Measurements from ENCODE around the gene RUBCNL. TPM values are rescaled to one million over a fixed set of nuclear protein-coding genes. Genes with fewer than 3 reads are reported as not detected.

RUBCNL gene
- total and polyA plus RNA-seq, 2 of the 4 experiments (the other 2 are of a cell fraction) = 0.03 TPM; not detected in 1

- in situ Hi-C loops (cut with MboI; ENCODE audit: low sequenced_read_pairs) (no loop called here), intact Hi-C loops (cut with micrococcal nuclease) (no loop called here), dilution Hi-C loops (cut with HindIII; ENCODE audit: low sequenced_read_pairs, unreplicated experiment) (no loop called here)
- no peaks in the 10 kb centered on the region; the same call in 1 of the 2 replicates for H3K9me1 ChIP-seq (ENCODE audit: insufficient read depth, low read length)
- no peak overlapping the region for H3K4me3 ChIP-seq (ENCODE audit: insufficient read depth, low read depth, low read length)
- no peak overlapping the region for H3K9ac ChIP-seq (ENCODE audit: low read depth, low read length)
- no peak overlapping the region for H3K23ac ChIP-seq (ENCODE audit: low read depth, low read length)
- no peak overlapping the region for H2BK15ac ChIP-seq (ENCODE audit: low read depth, low read length)
- H3K4ac ChIP-seq (ENCODE audit: low read depth, low read length) = no peak overlapping the region
- H4K5ac ChIP-seq (ENCODE audit: low read depth, low read length) = no peak overlapping the region
- BruUV-seq (replicated peaks) = no TSS peak
- H3K56ac ChIP-seq (ENCODE audit: extremely low read depth, insufficient read depth, low read length) = no peak overlapping the region
- H3K9me3 ChIP-seq (ENCODE audit: control insufficient read depth, insufficient read depth, low read length) = peaks cover 3% of the 10 kb centered on the region; the same call in 1 of the 2 replicates
- TF ChIP-seq MXI1 (IDR thresholded peaks at IDR 0.05; ENCODE audit: borderline replicate concordance, low read depth, low read length) (no peak), FOS (IDR thresholded peaks at IDR 0.05; ENCODE audit: low read depth, low read length) (no peak), SMC3 (IDR thresholded peaks at IDR 0.05; ENCODE audit: low read depth, low read length) (no peak), BHLHE40 (IDR thresholded peaks at IDR 0.05; ENCODE audit: low read depth, low read length) (no peak), MAFK (IDR thresholded peaks at IDR 0.05; ENCODE audit: low read depth, low read length) (no peak), RFX5 (IDR thresholded peaks at IDR 0.05; ENCODE audit: low read depth, low read length) (no peak), NFE2L2 (IDR thresholded peaks at IDR 0.05; ENCODE audit: low read depth, low read length) (no peak), RAD21 (IDR thresholded peaks at IDR 0.05; ENCODE audit: low read length) (no peak), CHD1 (IDR thresholded peaks at IDR 0.05; ENCODE audit: low read depth, low read length) (no peak), POLR2A (IDR thresholded peaks at IDR 0.05; ENCODE audit: low read depth, low read length) (no peak), USF2 (IDR thresholded peaks at IDR 0.05; ENCODE audit: low read depth, low read length) (no peak), RCOR1 (IDR thresholded peaks at IDR 0.05; ENCODE audit: insufficient replicate concordance, low read length) (no peak), ELK1 (IDR thresholded peaks at IDR 0.05; ENCODE audit: borderline replicate concordance, low read depth, low read length) (no peak), MAZ (IDR thresholded peaks at IDR 0.05; ENCODE audit: borderline replicate concordance, low read depth, low read length) (no peak), CEBPB (IDR thresholded peaks at IDR 0.05; ENCODE audit: low read depth, low read length) (no peak), CTCF (conservative IDR thresholded peaks at IDR 0.05; ENCODE audit: low read depth, low read length) (no peak)
- H3K18ac ChIP-seq (ENCODE audit: low read depth, low read length) = no peak overlapping the region
- H3K36me3 ChIP-seq (ENCODE audit: control insufficient read depth, insufficient read depth, low read length) = no peaks in the 10 kb centered on the region
- 50% methylated on average over 1 of the region's 1 CpG; no CpG with 5 or more reads in 1 of the 2 experiments for WGBS, 2 experiments (ENCODE audit: extremely low coverage in 2 of 2, insufficient read length in 1 of 2)
- CTCF ChIA-PET = no interaction called here
- POLR2A ChIA-PET (ENCODE audit: unreplicated experiment) = no interaction called here
- H2AFZ ChIP-seq (replicated peaks; ENCODE audit: low read length, poor library complexity) = no peak overlapping the region
- DNase-seq (no peak), ATAC-seq (ENCODE audit: low read depth) (no peak)
- H2AK9ac ChIP-seq (replicated peaks; ENCODE audit: low read depth, low read length, poor library complexity) = no peak overlapping the region
- no peak overlapping the region for H2BK5ac ChIP-seq (ENCODE audit: low read depth, low read length, poor library complexity, severe bottlenecking)
- no peak overlapping the region for H3K14ac ChIP-seq (replicated peaks; ENCODE audit: low read depth, low read length)
- H4K20me1 ChIP-seq (ENCODE audit: insufficient read depth, low read length) = no peaks in the 10 kb centered on the region
- H3K4me2 ChIP-seq (ENCODE audit: low read depth, low read length) = no peak overlapping the region
- no peaks in the 10 kb centered on the region for H3K4me1 ChIP-seq (ENCODE audit: control insufficient read depth, insufficient read depth, low read length)
- H2BK20ac ChIP-seq (ENCODE audit: low read depth, low read length) = no peak overlapping the region
- no peak overlapping the region for H4K91ac ChIP-seq (ENCODE audit: insufficient read depth, low read depth, low read length)
- H2AK5ac ChIP-seq (ENCODE audit: low read depth, low read length) = no peak overlapping the region
- H4K8ac ChIP-seq (ENCODE audit: low read depth in 2 of 2, low read length in 2 of 2) = no peak overlapping the region
- H3K27ac ChIP-seq (ENCODE audit: insufficient read depth, low read length) = no peak overlapping the region
- peaks cover 11% of the 10 kb centered on the region; the same call in 1 of the 2 replicates for H3K27me3 ChIP-seq (ENCODE audit: control insufficient read depth, insufficient read depth, low read length)
- no peak overlapping the region for H2BK120ac ChIP-seq (ENCODE audit: low read depth, low read length)
- H3K79me1 ChIP-seq (ENCODE audit: low read depth in 1 of 2, low read length in 2 of 2) = no peaks in the 10 kb centered on the region
Observed at GRCh38 chr13:46348961-46349360, 38.1 kb downstream of the RUBCNL start.

Data from IMR-90 (cell line).